Calu3 (cell line): ENCODE results near the gene SF3B2. TPM values are rescaled to one million over a fixed set of nuclear protein-coding genes. Genes with fewer than 3 reads are reported as not detected.
A peak's percentile ranks its signal among the peaks of the same experiment; 100 is the strongest.
"Not testable (repeated sequence)": the region's sequence is repeated elsewhere in the genome, so short reads cannot be mapped to it uniquely, and the experiment has no call there.

Experiments
- BruUV-seq: library from RNA; stranded (reverse); fragments of 400-500 nt; replicated peaks from 2 replicates; lab custom pipeline; 2021; lab: Mats Ljungman, UMichigan
- CTCF ChIA-PET: fragments of 300-600 bp; sonication (Branson Sonifier 250); formaldehyde crosslinking; loops from one replicate; lab custom pipeline; 2022; ENCODE audit warnings: antibody characterized with exemption; lab: Charles Lee
- DNase-seq: peaks from one replicate; pipeline ENCODE4 v3.0.0; 2022
- H3K27ac Mint-ChIP-seq: one replicate; pipeline ENCODE4 v1.8.0; 2022; ENCODE audit warnings: mixed read lengths; ENCODE audit not compliant: unreplicated experiment
- H3K27me3 Mint-ChIP-seq: one replicate; pipeline ENCODE4 v1.8.0; 2022; ENCODE audit warnings: mixed read lengths; ENCODE audit not compliant: unreplicated experiment
- H3K36me3 Mint-ChIP-seq: one replicate; pipeline ENCODE4 v1.8.0; 2022; ENCODE audit warnings: mild to moderate bottlenecking, moderate library complexity, mixed read lengths; ENCODE audit not compliant: insufficient read depth, unreplicated experiment
- H3K4me1 Mint-ChIP-seq: one replicate; pipeline ENCODE4 v1.8.0; 2022; ENCODE audit warnings: mild to moderate bottlenecking, low read depth, mixed read lengths; ENCODE audit not compliant: unreplicated experiment
- H3K4me3 Mint-ChIP-seq: one replicate; pipeline ENCODE4 v1.8.0; 2022; ENCODE audit warnings: mild to moderate bottlenecking, low read depth, moderate library complexity, mixed read lengths; ENCODE audit not compliant: unreplicated experiment
- H3K9me3 Mint-ChIP-seq: one replicate; pipeline ENCODE4 v1.8.0; 2022; ENCODE audit warnings: low read depth, mixed read lengths; ENCODE audit not compliant: unreplicated experiment
- CTCF ChIP-seq: fragments of 200-600 bp; IDR thresholded peaks from one replicate; pipeline ENCODE4 v1.8.0; 2022; ENCODE audit warnings: antibody characterized with exemption; ENCODE audit not compliant: unreplicated experiment
- intact Hi-C: fragments of 100-400 bp; cut with micrococcal nuclease; formaldehyde crosslinking; loops from one replicate; pipeline ENCODE4 v1.10.0; 2022; ENCODE audit not compliant: unreplicated experiment
- total RNA-seq: library from RNA; stranded (reverse); gene quantifications from 2 replicates; pipeline ENCODE4 v1.2.3, GENCODE V29; 2022

SF3B2 gene
- total RNA-seq, 1 experiment from 2014 or later: 173 TPM

DNA sequence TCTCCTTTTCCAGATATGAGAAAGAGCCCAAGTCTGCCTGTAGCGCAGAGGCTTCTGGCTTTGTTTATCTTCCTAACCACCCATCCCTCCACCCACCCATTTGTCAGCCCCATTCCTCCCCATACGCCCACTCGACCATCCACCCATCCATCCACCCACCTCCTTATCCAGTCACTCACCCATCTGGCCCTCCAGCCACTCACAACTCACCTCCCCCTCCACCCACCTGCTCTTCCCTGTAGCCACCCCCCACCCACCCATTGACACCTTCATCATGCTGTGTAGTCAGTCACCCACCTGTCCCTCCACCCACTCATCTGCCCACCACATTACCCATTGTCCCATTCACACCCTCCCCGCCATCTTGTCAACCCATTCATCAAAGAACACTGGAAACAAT is 34.8 kb upstream of the SF3B2 start:
- peaks cover 56% of the 10 kb centered on the region for H3K4me1 Mint-ChIP-seq
- BruUV-seq: no TSS peak

GRCh38 chr11:66020212-66020611 is 32.0 kb upstream of the SF3B2 start:
- Mint-ChIP-seq H3K4me3 (no peak overlapping the region), H3K4me1 (peaks cover 44% of the 10 kb centered on the region), H3K36me3 (peaks cover 4% of the 10 kb centered on the region), H3K9me3 (no peaks in the 10 kb centered on the region), H3K27ac (peak overlapping the region; percentile 34), H3K27me3 (peaks cover 23% of the 10 kb centered on the region)
- BruUV-seq: no TSS peak
- intact Hi-C loops: no loop called here
- CTCF ChIA-PET: no interaction called here
- no peak for TF ChIP-seq CTCF
- no peak for DNase-seq

More for the DNA sequence above, 34.8 kb upstream of the SF3B2 start:
- Mint-ChIP-seq H3K27me3 (peaks cover 3% of the 10 kb centered on the region), H3K36me3 (peaks cover 17% of the 10 kb centered on the region), H3K4me3 (no peak overlapping the region), H3K27ac (no peak overlapping the region), H3K9me3 (no peaks in the 10 kb centered on the region)
- CTCF ChIA-PET: no interaction called here
- no peak for TF ChIP-seq CTCF
- intact Hi-C loops: no loop called here
- DNase-seq: no peak

DNA sequence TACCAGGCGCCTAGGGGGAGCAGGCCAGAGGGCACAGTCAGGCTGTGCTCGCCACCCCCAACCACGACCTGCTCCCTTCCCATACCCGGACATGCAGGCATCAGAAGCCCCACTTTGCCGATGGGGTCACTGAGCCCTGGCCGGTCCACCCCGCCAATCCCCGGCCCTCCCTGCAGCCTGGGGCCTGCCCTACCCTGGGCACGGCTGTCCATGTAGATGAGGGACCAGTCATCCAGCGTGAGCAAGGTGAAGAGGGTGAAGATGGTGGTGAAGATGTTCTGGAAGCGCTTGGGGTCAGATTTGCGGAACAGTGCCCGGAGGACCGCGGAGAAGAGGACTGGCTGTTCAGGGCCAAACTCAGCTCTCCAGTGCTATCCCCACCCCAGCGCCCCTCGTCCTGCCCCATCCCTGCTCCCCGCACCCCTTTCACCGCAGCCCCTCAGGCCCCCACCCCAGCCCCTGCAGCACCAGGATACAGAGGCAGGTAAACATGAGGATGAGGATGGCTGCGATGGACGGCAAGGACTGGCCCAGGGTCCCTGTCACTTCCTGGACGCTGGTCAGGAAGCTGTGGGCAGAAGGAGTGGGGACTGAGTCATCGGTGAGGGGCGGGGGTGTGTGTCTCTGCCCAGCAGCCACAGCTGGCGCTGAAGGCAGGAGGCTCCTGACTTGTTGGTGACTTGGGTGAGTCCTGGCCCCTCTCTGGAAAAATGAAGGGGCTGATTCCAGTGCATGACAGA is 31.4 kb upstream of the SF3B2 start:
- DNase-seq: peak; percentile 82
- no peaks in the 10 kb centered on the region for H3K9me3 Mint-ChIP-seq
- H3K27ac Mint-ChIP-seq: peak overlapping the region; percentile 34
- H3K4me1 Mint-ChIP-seq: peaks cover 38% of the 10 kb centered on the region
- TF ChIP-seq CTCF: no peak
- BruUV-seq: no TSS peak
- H3K27me3 Mint-ChIP-seq: peaks cover 23% of the 10 kb centered on the region
- peaks cover 8% of the 10 kb centered on the region for H3K36me3 Mint-ChIP-seq
- peak overlapping the region; percentile 19 for H3K4me3 Mint-ChIP-seq
- CTCF ChIA-PET: interaction anchor here (0.7 to 2.7 kb wide), 6 partner anchors 8 to 31 kb away, joined by 3 to 16 read pairs (median 4); partner anchors contain the start of genes CST6 and SF3B2
- intact Hi-C loops: no loop called here

- Mint-ChIP-seq H3K27ac (peak overlapping the region; percentile 70), H3K9me3 (no peaks in the 10 kb centered on the region), H3K27me3 (peaks cover 23% of the 10 kb centered on the region), H3K4me3 (peak overlapping the region; percentile 64), H3K4me1 (peaks cover 27% of the 10 kb centered on the region), H3K36me3 (peaks cover 9% of the 10 kb centered on the region)
- peak; percentile 84 for DNase-seq
- peak; percentile 92 for TF ChIP-seq CTCF
- no TSS peak for BruUV-seq
- intact Hi-C loops: no loop called here
- CTCF ChIA-PET: interaction anchor here (0.6 to 2.7 kb wide), 10 partner anchors 9 to 163 kb away, joined by 3 to 16 read pairs (median 4); partner anchors contain the start of genes BANF1, CCDC85B, FIBP and MUS81
These were observed 29.6 kb upstream of the SF3B2 start for GRCh38 chr11:66022401-66023185.

DNA sequence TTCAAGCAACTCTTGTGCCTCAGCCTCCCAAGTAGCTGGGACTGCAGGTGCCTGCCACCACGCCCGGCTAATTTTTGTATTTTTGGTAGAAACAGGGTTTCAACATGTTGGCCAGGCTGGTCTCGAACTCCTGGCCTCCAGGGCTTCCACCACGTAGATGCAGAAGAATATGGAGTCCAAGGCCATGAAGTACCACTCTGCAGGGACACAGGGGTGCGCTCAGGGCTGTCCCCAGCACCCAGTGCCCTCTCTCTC is 29.1 kb upstream of the SF3B2 start:
- CTCF ChIA-PET: interaction anchor here (1.0 to 2.7 kb wide), 3 partner anchors 10 to 138 kb away, joined by 3 to 16 read pairs (median 7); no protein-coding TSS in a partner anchor
- not testable (repeated sequence) for DNase-seq, H3K36me3 Mint-ChIP-seq

More for the DNA sequence above, 29.1 kb upstream of the SF3B2 start:
- BruUV-seq, intact Hi-C loops, H3K9me3 Mint-ChIP-seq, H3K4me3 Mint-ChIP-seq, H3K27ac Mint-ChIP-seq: not testable (repeated sequence)
- H3K4me1 Mint-ChIP-seq: peaks cover 27% of the 10 kb centered on the region
- H3K27me3 Mint-ChIP-seq: peaks cover 23% of the 10 kb centered on the region
